Muscle of back (tissue), 11 donors: ENCODE results near the gene HOXB2. TPM values are rescaled to one million over a fixed set of nuclear protein-coding genes. Genes with fewer than 3 reads are reported as not detected.

Source experiments
- DNase-seq, 3 donors: peaks; one replicate each; pipeline versions ENCODE4 v3.0.0 to v3.0.0-alpha.2; 2013
- polyA plus RNA-seq, 10 donors: library from polyadenylated mRNA; unstranded; fragments of 120-200 nt; gene quantifications; one replicate each; pipeline ENCODE4 v1.2.1, GENCODE V29; 2013; ENCODE audit not compliant: insufficient read length in 10 of 10

HOXB2 gene
- polyA plus RNA-seq, 10 donors, result 11.4 to 25.5 (median 15.0) TPM

GRCh38 chr17:48499248-48499647 lies 45.7 kb downstream of the HOXB2 start:
- DNase-seq, result no peak

GRCh38 chr17:48498164-48498850 lies 46.6 kb downstream of the HOXB2 start:
- no peak for DNase-seq

- DNase-seq, result peak in 1 of 3 donors; percentile 62
These were observed 47.8 kb downstream of the HOXB2 start for GRCh38 chr17:48497103-48497502.

- peak in 1 of 3 donors; percentile 68 for DNase-seq
These were observed 50.6 kb downstream of the HOXB2 start for GRCh38 chr17:48494335-48494734.

Other genes starting within 250 kb of the HOXB2 start
- gene SKAP1, start 114.9 kb downstream of the HOXB2 start, polyA plus RNA-seq, result 1 to 10 TPM in 2 of 10 donors, under 1 TPM in 6, not detected in 2; 0.34 to 5.4 (median 0.46) TPM
- not detected for gene HOXB1, start 14.1 kb downstream of the HOXB2 start, polyA plus RNA-seq
- gene HOXB4, start 33.2 kb upstream of the HOXB2 start, polyA plus RNA-seq, result 10 to 100 TPM in 2 of 10 donors, 1 to 10 TPM in 8; 1.1 to 10.7 (median 6.1) TPM
- gene HOXB3, start 45.1 kb upstream of the HOXB2 start, polyA plus RNA-seq, result 10 to 100 TPM; 10.4 to 39.0 (median 24.4) TPM
- gene HOXB5, start 48.7 kb upstream of the HOXB2 start, polyA plus RNA-seq, result 1 to 10 TPM in 8 of 10 donors, under 1 TPM in 2; 0.60 to 7.2 (median 3.0) TPM
- 1 to 10 TPM; 1.6 to 7.2 (median 2.8) TPM for gene HOXB6, start 59.9 kb upstream of the HOXB2 start, polyA plus RNA-seq
- gene HOXB7, start 65.9 kb upstream of the HOXB2 start, polyA plus RNA-seq, result 10 to 100 TPM in 1 of 10 donors, 1 to 10 TPM in 9; 3.9 to 10.1 (median 6.8) TPM
- gene HOXB8, start 70.2 kb upstream of the HOXB2 start, polyA plus RNA-seq, result 1 to 10 TPM in 3 of 10 donors, under 1 TPM in 7; 0.29 to 2.9 (median 0.70) TPM
- 1 to 10 TPM in 1 of 10 donors, under 1 TPM in 9; 0.09 to 1.3 (median 0.43) TPM for gene HOXB9, start 81.2 kb upstream of the HOXB2 start, polyA plus RNA-seq
- not detected for gene PRAC1, start 177.4 kb upstream of the HOXB2 start, polyA plus RNA-seq
- not detected for gene PRAC2, start 178.1 kb upstream of the HOXB2 start, polyA plus RNA-seq
- gene HOXB13, start 183.6 kb upstream of the HOXB2 start, polyA plus RNA-seq, result under 1 TPM in 1 of 10 donors, not detected in 9; 0.04 TPM